H9 (cell line): Measurements from ENCODE around the gene CDH13. TPM values are rescaled to one million over a fixed set of nuclear protein-coding genes. Genes with fewer than 3 reads are reported as not detected.

Experiments
- DNase-seq: peaks from one replicate; pipeline ENCODE4 v3.0.0-alpha.2; 2017
- H2AFZ ChIP-seq: one replicate; pipeline ENCODE4 v1.6.1; 2013; ENCODE audit warnings: mild to moderate bottlenecking, low read length, control low read depth, moderate library complexity
- H2AK5ac ChIP-seq: 2 replicates; pipeline ENCODE4 v1.6.1; 2013; ENCODE audit warnings: low read length, control low read depth, mixed read lengths; ENCODE audit not compliant: insufficient read length
- H2BK120ac ChIP-seq: one replicate; pipeline ENCODE4 v1.6.1; 2013; ENCODE audit warnings: low read depth, mild to moderate bottlenecking, low read length, control low read depth, inconsistent platforms; ENCODE audit not compliant: poor library complexity, severe bottlenecking
- H2BK12ac ChIP-seq: 2 replicates; pipeline ENCODE4 v1.6.1; 2013; ENCODE audit warnings: low read length, control low read depth, mixed read lengths, low read depth; ENCODE audit not compliant: insufficient read length
- H2BK15ac ChIP-seq: 2 replicates; pipeline ENCODE4 v1.6.1; 2013; ENCODE audit warnings: low read depth, low read length, control low read depth
- H2BK20ac ChIP-seq: one replicate; pipeline ENCODE4 v1.6.1; 2013; ENCODE audit warnings: low read depth, mild to moderate bottlenecking, low read length, control low read depth, inconsistent platforms; ENCODE audit not compliant: poor library complexity, severe bottlenecking
- H2BK5ac ChIP-seq: 2 replicates; pipeline ENCODE4 v1.6.1; 2013; ENCODE audit warnings: low read length, control low read depth, mixed read lengths; ENCODE audit not compliant: insufficient read length
- H3K14ac ChIP-seq: 2 replicates; pipeline ENCODE4 v1.6.1; 2013; ENCODE audit warnings: low read length, control low read depth; ENCODE audit not compliant: insufficient read depth
- H3K18ac ChIP-seq: 2 replicates; pipeline ENCODE4 v1.6.1; 2013; ENCODE audit warnings: low read depth, mild to moderate bottlenecking, mixed read lengths, low read length, control low read depth; ENCODE audit not compliant: insufficient read length
- H3K23ac ChIP-seq: 2 replicates; pipeline ENCODE4 v1.6.1; 2013; ENCODE audit warnings: low read length, control low read depth, mixed read lengths, low read depth; ENCODE audit not compliant: insufficient read length
- H3K23me2 ChIP-seq: 2 replicates; pipeline ENCODE4 v1.6.1; 2013; ENCODE audit warnings: low read depth, mild to moderate bottlenecking, mixed read lengths, low read length, control low read depth; ENCODE audit not compliant: insufficient read length, poor library complexity, severe bottlenecking
- H3K27ac ChIP-seq: 2 replicates; pipeline ENCODE4 v1.5.1; 2013; ENCODE audit warnings: low read length, control low read depth, mixed read lengths, low read depth; ENCODE audit not compliant: insufficient read length
- H3K27me3 ChIP-seq: 2 replicates; pipeline ENCODE4 v1.6.1; 2013; ENCODE audit warnings: low read length, control low read depth, inconsistent platforms; ENCODE audit not compliant: insufficient read depth
- H3K4ac ChIP-seq: 2 replicates; pipeline ENCODE4 v1.6.1; 2013; ENCODE audit warnings: low read depth, mild to moderate bottlenecking, control low read depth, inconsistent platforms, low read length, moderate library complexity
- H3K4me1 ChIP-seq: 2 replicates; pipeline ENCODE4 v1.6.1; 2013; ENCODE audit warnings: low read length, control low read depth, inconsistent platforms; ENCODE audit not compliant: insufficient read depth
- H3K4me2 ChIP-seq: 2 replicates; pipeline ENCODE4 v1.6.1; 2013; ENCODE audit warnings: low read length, control low read depth, mixed read lengths; ENCODE audit not compliant: insufficient read length, insufficient read depth
- H3K56ac ChIP-seq: 2 replicates; pipeline ENCODE4 v1.6.1; 2013; ENCODE audit warnings: low read depth, mild to moderate bottlenecking, mixed read lengths, low read length, control low read depth; ENCODE audit not compliant: insufficient read length
- H3K79me1 ChIP-seq: 2 replicates; pipeline ENCODE4 v1.6.1; 2013; ENCODE audit warnings: low read depth, mild to moderate bottlenecking, moderate library complexity, low read length, control low read depth, inconsistent platforms; ENCODE audit not compliant: insufficient read depth, poor library complexity, severe bottlenecking
- H3K79me2 ChIP-seq: 2 replicates; pipeline ENCODE4 v1.6.1; 2013; ENCODE audit warnings: low read length, control low read depth, inconsistent platforms; ENCODE audit not compliant: insufficient read depth
- H3K9ac ChIP-seq: 2 replicates; pipeline ENCODE4 v1.6.1; 2013; ENCODE audit warnings: low read length, control low read depth, mixed read lengths; ENCODE audit not compliant: insufficient read length; ENCODE audit errors: extremely low read depth
- H3K9me3 ChIP-seq: one replicate; pipeline ENCODE4 v1.6.1; 2013; ENCODE audit warnings: low read depth, low read length, inconsistent platforms; ENCODE audit not compliant: control insufficient read depth
- H3T11ph ChIP-seq: one replicate; pipeline ENCODE4 v1.6.1; 2013; ENCODE audit warnings: mild to moderate bottlenecking, low read length, control low read depth, inconsistent platforms
- H4K20me1 ChIP-seq: one replicate; pipeline ENCODE4 v1.6.1; 2013; ENCODE audit not compliant: control insufficient read depth, insufficient read length, insufficient read depth
- H4K5ac ChIP-seq: 2 replicates; pipeline ENCODE4 v1.6.1; 2013; ENCODE audit warnings: low read depth, mild to moderate bottlenecking, mixed read lengths, low read length, control low read depth; ENCODE audit not compliant: insufficient read length
- H4K8ac ChIP-seq: replicated peaks from 2 replicates; pipeline ENCODE4 v1.6.1; 2013; ENCODE audit warnings: low read length, control low read depth, mixed read lengths, low read depth; ENCODE audit not compliant: insufficient read length
- H4K91ac ChIP-seq: 2 replicates; pipeline ENCODE4 v1.6.1; 2013; ENCODE audit warnings: low read depth, mild to moderate bottlenecking, moderate library complexity, mixed read lengths, low read length, control low read depth; ENCODE audit not compliant: insufficient read length
- H3K27ac Mint-ChIP-seq, 3 experiments: 2 replicates in 2 of 3; 3 replicates in 1 of 3; pipeline ENCODE4 v1.8.0; 2020 to 2021; ENCODE audit warnings: mixed read lengths in 3 of 3, mild to moderate bottlenecking in 1 of 3, moderate library complexity in 1 of 3
- H3K27me3 Mint-ChIP-seq: 2 replicates; pipeline ENCODE4 v1.8.0; 2021; ENCODE audit warnings: low read depth, mild to moderate bottlenecking, moderate library complexity, mixed read lengths
- H3K36me3 Mint-ChIP-seq, 3 experiments: 2 replicates in 2 of 3; 3 replicates in 1 of 3; pipeline ENCODE4 v1.8.0; 2020 to 2021; ENCODE audit warnings: low read depth in 3 of 3, mixed read lengths in 3 of 3; ENCODE audit not compliant: insufficient read depth in 1 of 3
- H3K4me1 Mint-ChIP-seq, 2 experiments: 2 replicates each; pipeline ENCODE4 v1.8.0; 2020; ENCODE audit warnings: mixed read lengths in 2 of 2
- H3K4me3 Mint-ChIP-seq, 2 experiments: 2 replicates in 1 of 2; 3 replicates in 1 of 2; pipeline ENCODE4 v1.8.0; 2020 to 2021; ENCODE audit warnings: mild to moderate bottlenecking in 2 of 2, mixed read lengths in 2 of 2, moderate library complexity in 1 of 2
- H3K9me3 Mint-ChIP-seq, 2 experiments: 2 replicates in 1 of 2; 3 replicates in 1 of 2; pipeline ENCODE4 v1.8.0; 2020; ENCODE audit warnings: mild to moderate bottlenecking in 2 of 2, mixed read lengths in 2 of 2, moderate library complexity in 1 of 2
- CTCF ChIP-seq: fragments of 200-600 bp; sonication (generic); conservative IDR thresholded peaks from 3 replicates; pipeline ENCODE4 v1.8.0; 2021; ENCODE audit warnings: antibody characterized with exemption, mild to moderate bottlenecking
- WGBS: extraction: QIAGEN DNeasy Blood & Tissue Kit; methylation state at CpG from one replicate; pipeline ENCODE4 v1.1.7; 2013; ENCODE audit warnings: missing lambda C conversion rate, low lambda C conversion rate, mixed read lengths; ENCODE audit not compliant: insufficient read length; ENCODE audit errors: extremely low coverage; 5-methylcytosine and 5-hydroxymethylcytosine counted together
- total RNA-seq: library from RNA; stranded (reverse); gene quantifications from 2 replicates; pipeline ENCODE4 v1.2.1, GENCODE V29; 2021

Gene CDH13
- total RNA-seq, 1 experiment from 2014 or later, result 1.5 TPM

- H3K27ac Mint-ChIP-seq, result no peak overlapping the region
- no peaks in the 10 kb centered on the region for H3K9me3 Mint-ChIP-seq
- no peaks in the 10 kb centered on the region for H3K27me3 ChIP-seq
Observed at GRCh38 chr16:82991410-82991809, 364.6 kb downstream of the CDH13 start.

More at GRCh38 chr16:82991410-82991809, 364.6 kb downstream of the CDH13 start:
- H3K9me3 ChIP-seq, result no peaks in the 10 kb centered on the region
- H3K18ac ChIP-seq, result no peak overlapping the region
- no peak overlapping the region for H4K8ac ChIP-seq
- no peak overlapping the region for H3K9ac ChIP-seq
- no peak overlapping the region for H3K23ac ChIP-seq
- no peak overlapping the region for H2BK12ac ChIP-seq
- H2BK15ac ChIP-seq, result no peak overlapping the region
- H2AFZ ChIP-seq, result no peak overlapping the region
- H3K4ac ChIP-seq, result no peak overlapping the region
- no peak overlapping the region for H3K27ac ChIP-seq
- H3K56ac ChIP-seq, result no peak overlapping the region
- no peak overlapping the region for H2AK5ac ChIP-seq
- no peaks in the 10 kb centered on the region for H3K23me2 ChIP-seq
- no peak overlapping the region for H2BK20ac ChIP-seq
- no peak for DNase-seq
- Mint-ChIP-seq H3K36me3 (no peaks in the 10 kb centered on the region; a peak in 1 of 7 replicates), H3K4me3 (no peak overlapping the region), H3K27me3 (no peaks in the 10 kb centered on the region; the same call in 1 of the 2 replicates), H3K4me1 (0 out of 4 replicates have a peak, but pooled peaks cover 0 to 2% of the 10 kb centered on the region in 2 experiments)
- H4K20me1 ChIP-seq, result no peaks in the 10 kb centered on the region
- H3K79me1 ChIP-seq, result no peaks in the 10 kb centered on the region
- H2BK5ac ChIP-seq, result no peak overlapping the region
- no peaks in the 10 kb centered on the region for H3K79me2 ChIP-seq
- TF ChIP-seq CTCF, result no peak
- H3K4me1 ChIP-seq, result no peaks in the 10 kb centered on the region; the same call in 1 of the 2 replicates
- H4K91ac ChIP-seq, result no peak overlapping the region
- H3K4me2 ChIP-seq, result no peak overlapping the region
- H3T11ph ChIP-seq, result no peak overlapping the region
- H4K5ac ChIP-seq, result no peak overlapping the region
- H3K14ac ChIP-seq, result no peak overlapping the region
- no CpG with 5 or more reads among the region's 4 CpGs for WGBS
- no peak overlapping the region for H2BK120ac ChIP-seq
